Measurements from ENCODE around the gene DLEC1.

- TF ChIP-seq CTCF (IDR thresholded peaks at IDR 0.05): no peak
- TF ChIP-seq POLR2A (IDR thresholded peaks at IDR 0.05): no peak
These were observed 51.4 kb downstream of the DLEC1 start for GRCh38 chr3:38090453-38090852.
